HG03469 (cell line): Measurements from ENCODE around the gene SLC16A10.
A peak's percentile ranks its signal among the peaks of the same experiment; 100 is the strongest.
"Not testable (repeated sequence)": the region's sequence is repeated elsewhere in the genome, so short reads cannot be mapped to it uniquely, and the experiment has no call there.

Experiments
- ATAC-seq: cut with Tn5 transposase; IDR thresholded peaks from one replicate; pipeline ENCODE4 v1.9.1; 2021; ENCODE audit warnings: mild to moderate bottlenecking, moderate library complexity, moderate number of reproducible peaks; ENCODE audit not compliant: unreplicated experiment

The SLC16A10 gene

DNA sequence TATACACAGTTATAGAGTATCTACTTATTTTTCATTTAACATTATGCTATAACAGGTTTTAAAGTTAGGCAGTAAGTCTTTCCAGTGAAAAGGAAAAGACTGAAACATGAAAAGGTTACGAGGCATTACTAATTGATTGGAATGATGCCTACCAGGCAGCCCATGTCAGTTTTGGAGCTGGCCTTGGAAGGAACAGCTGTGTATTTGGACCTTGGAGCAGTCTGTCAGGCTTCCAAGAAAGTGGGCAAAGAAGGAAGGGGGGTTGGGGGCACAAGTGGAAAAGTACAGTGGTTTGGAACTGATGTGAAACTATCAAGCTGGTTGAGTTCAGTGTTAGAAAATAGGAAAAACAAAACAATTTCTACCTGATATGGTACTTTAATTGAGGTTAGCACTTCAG lies 41.7 kb downstream of the SLC16A10 start:
- no peak for ATAC-seq

DNA sequence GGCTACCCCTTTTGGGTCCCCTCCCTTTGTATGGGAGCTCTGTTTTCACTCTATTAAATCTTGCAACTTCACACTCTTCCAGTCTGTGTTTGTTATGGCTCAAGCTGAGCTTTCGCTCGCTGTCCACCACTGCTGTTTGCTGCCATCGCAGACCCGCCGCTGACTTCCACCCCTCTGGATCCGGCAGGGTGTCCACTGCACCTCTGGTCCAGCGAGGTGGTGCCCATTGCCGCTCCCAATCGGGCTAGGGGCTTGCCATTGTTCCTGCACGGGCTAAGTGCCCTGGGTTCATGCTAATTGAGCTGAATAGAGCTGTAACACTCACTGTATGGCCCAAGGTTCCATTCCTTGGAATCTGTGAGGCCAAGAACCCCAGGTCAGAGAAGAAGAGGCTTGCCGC lies 43.7 kb downstream of the SLC16A10 start:
- ATAC-seq = not testable (repeated sequence)

DNA sequence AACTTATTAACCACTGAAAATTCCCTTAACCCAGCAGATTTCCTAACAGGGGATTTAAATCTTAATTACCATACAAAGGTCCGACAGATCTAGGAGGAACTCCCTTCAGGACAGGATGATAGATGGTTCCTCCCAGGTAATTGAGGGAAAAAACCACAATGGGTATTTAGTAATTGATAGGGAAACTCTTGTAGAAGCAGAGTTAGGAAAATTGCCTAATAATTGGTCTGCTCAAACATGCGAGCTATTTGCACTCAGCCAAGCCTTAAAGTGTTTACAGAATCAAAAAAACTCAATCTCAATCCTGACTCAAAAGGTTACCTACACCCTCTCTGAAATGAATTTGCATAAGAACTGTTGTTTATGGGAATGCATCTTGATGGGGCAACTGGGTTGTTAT lies 45.4 kb downstream of the SLC16A10 start:
- not testable (repeated sequence) for ATAC-seq

DNA sequence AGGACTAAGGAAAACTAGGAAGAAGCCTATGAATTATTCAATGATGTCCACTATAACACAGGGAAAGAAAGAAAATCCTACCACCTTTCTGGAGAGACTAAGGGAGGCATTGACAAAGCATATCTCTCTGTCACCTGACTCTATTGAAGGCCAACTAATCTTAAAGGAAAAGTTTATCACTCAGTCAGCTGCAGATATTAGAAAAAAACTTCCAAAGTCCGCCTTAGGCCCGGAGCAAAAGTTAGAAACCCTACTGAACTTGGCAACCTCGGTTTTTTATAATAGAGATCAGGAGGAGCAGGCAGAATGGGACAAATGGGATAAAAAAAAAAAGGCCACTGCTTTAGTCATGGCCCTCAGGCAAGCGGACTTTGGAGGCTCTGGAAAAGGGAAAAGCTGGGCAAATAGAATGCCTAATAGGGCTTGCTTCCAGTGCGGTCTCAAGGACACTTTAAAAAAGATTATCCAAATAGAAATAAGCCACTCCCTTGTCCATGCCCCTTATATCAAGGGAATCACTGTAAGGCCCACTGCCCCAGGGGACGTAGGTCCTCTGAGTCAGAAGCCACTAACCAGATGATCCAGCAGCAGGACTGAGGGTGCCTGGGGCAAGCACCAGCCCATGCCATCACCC lies 47.0 kb downstream of the SLC16A10 start:
- ATAC-seq = not testable (repeated sequence)

DNA sequence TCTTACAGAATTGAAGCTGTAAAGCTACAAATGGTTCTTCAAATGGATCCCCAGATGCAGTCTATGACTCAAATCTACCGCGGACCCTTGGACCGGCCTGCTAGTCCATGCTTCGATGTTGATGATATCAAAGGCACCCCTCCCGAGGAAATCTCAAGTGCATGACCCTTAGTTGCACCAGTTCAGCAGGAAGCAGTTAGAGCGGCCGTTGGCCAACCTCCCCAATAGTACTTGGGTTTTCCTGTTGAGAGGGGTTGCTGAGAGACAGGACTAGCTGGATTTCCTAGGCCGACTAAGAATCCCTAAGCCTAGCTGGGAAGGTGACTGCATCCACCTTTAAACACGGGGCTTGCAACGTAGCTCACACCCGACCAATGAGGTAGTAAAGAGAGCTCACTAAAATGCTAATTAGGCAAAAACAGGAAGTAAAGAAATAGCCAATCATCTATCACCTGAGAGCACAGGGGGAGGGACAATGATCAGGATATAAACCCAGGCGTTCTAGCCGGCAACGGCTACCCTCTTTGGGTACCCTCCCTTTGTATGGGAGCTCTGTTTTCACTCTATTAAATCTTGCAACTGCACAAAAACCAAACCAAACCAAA lies 50.3 kb downstream of the SLC16A10 start:
- ATAC-seq = not testable (repeated sequence)

DNA sequence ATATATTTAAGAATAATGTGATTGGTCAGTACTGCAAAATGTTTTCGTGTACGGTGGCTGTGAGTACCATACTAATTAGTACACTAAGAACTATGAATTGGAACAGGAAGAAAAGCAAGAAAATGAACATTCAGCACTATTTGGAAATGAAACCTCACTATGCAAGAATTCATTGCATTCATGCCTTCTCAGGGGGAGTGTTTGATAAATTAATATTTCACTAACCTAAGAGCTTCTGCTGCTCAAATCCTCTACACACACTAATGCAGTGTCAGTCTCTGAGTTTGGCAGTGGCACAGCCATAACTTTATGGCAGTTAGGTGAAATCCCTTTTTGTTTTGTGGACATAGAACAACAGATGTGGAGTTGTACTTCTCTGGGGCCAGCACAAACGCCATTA lies 60.1 kb downstream of the SLC16A10 start:
- ATAC-seq = no peak

DNA sequence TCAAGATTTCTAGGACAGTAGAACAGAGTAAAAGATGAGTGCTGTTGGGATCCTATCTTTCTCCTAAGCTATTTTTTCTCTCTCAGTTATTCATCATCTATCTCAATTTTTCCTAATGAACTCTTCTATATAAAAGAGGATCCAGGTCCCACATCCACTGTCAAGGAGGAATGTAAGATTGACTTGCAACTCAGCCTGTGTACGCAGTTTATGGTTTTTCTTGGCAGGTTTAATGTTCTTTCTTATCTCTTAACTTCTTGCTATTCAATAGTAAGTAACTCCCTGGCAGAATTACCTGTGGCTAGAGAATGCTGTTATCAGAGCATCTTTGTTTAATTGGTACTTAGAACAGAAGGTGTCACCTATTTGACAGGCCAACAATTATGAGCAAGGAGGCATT lies 60.8 kb downstream of the SLC16A10 start:
- no peak for ATAC-seq

DNA sequence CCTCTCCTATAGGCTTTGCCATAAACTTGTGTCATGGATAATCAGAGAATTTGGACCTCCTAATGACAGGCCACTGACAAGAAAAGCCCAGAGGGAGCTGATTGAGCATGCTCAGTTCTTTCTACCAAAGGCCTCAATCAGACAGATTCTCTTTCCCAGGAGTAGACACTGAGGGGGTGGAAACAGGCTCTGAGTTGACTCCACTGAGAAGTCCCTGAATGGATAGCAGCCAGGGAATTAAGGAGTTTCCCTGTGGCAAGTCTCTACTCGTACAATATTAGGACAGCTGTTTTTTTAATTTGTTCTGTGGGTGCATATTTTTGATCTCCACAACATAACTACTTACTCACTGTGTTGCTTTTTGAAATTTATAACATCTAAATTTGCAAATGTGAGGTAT lies 63.3 kb downstream of the SLC16A10 start:
- ATAC-seq = no peak

DNA sequence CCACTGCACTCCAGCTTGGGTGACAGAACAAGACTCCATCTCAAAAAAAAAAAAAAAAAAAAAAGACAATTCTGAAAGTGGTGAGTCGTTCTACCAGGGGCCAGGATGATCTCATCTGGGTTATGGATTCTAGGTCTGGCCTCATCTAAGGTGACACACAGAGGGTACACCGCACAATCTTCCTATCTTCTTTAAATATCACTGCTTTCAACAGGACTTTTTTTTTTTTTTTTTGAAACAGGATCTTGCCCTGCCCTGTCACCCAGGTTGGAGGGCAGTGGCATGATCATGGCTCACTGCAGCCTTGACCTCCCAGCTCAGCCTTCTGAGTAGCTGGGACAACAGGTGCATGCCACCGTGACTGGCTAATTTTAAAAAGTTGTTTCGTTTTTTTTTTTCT lies 67.7 kb downstream of the SLC16A10 start:
- ATAC-seq = no peak

DNA sequence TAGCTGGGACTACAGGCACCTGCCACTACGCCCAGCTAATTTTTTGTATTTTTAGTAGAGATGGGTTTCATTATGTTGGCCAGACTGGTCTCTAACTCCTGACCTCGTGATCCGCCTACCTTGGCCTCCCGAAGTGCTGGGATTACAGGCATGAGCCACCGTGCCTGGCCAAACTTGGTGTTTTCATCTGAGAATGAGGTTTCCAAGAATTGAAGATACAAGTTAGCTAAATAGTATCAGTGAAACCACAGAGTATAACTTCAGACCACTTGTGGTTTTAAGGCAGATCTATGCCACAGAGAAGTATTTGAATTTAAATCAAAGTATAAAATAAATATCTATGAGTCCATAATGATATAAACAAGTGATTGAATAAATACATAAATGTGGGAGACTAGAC lies 70.1 kb downstream of the SLC16A10 start:
- ATAC-seq = no peak

DNA sequence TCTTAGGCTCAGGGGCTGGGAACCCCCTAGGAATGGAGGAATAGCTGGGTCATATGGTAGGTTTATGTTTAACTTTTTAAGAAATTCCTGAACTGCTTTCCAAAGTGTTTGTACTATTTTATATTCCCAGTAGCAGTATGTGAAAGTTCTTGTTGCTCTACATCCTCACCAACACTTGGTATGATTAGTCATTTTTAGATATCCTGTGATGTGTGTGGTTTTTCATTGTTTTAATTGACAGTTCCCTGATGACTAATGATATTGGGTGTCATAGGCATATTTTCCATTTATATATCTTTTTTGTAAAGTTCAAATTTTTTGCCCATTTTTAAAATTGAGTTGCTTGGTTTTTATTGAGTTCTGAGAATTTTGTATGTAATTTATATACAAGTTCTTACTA lies 72.3 kb downstream of the SLC16A10 start:
- ATAC-seq = no peak

DNA sequence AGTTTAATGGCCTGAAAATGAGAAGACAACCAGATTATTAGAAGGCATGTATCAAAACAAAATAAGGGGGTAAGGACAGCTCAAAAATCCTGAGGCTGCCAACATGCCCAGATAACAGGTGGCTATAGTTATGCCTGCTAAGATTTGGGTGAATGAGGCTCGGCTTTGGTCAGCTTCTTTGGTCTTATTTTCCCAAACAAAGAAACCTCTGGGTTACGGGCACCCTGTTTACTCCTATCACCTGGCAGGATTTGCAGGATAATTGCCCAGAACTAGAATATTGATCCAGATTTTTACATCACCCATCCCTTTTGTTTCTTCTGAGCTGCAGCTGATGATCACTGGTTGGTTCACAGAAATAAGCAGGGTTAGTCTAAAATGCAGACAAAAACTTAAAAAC lies 74.3 kb downstream of the SLC16A10 start:
- ATAC-seq = no peak

DNA sequence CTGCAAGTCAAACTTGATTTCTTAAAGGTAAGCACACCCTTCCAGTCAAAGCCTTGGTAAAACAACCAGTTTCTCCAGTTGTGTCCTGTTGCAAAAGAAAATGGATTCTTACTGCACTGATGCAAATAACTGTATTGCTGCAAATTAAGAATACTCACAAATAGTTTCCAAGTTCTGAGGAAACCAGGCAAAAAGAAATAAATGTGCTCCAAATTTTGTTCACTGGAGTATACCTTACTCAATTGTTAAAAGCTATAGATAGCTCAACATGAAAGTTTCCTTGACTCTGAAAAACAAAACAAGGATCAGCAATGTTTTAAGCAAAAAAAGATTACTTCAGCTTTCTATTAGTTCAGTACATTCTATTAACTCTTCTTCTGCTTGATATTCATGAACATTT lies 75.2 kb downstream of the SLC16A10 start:
- no peak for ATAC-seq

DNA sequence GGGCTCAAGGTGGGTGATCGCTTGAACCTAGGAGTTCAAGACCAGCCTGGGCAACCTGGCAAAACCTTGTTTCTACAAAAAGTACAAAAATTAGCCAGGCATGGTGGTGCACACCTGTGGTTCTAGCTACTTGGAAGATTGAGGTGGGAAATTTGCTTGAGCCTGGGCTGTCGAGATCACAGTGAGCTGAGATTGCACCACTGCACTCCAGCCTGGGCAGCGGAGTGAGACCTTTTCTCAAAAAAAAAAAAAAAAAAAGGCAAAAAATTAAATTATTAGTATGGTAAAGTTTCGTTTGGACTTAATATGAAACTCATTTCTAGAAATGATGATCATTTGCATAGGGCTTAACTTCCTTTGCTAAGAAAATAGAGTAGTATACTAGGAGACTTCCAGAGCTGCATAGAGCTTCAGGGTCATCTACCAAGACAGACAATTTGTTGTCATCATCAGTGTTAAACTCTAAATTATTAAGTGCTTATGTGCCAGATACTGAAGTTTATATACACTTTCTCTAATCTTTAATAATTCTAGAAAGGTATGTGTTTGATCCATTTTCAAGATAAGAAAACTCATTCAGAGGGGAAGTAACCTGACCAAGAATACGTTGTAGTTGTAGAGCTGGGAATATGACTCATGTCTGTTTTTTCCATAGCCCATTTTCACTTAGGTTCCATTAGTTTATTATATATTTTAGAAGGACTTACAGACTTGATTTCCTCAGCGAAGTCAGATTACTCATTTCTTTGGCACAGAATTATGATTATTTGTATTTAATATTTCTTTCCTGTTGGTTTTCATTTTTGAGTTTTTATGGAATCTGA lies 84.5 kb downstream of the SLC16A10 start:
- ATAC-seq = peak; percentile 69

DNA sequence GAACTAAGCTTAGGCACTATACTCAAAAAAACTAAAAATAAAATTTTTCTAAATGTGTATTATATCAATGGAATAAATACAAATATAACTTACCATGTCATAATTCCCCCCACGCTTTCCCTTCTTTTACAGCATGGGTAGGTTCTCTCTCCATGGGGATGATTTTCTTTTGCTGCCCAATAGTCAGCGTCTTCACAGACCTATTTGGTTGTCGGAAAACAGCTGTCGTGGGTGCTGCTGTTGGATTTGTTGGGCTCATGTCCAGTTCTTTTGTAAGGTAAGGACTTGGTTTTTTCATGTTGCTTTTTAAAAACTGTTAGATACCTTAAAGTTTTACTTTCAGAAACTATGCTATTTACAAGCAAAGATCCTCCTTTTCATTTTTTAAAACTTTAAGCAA lies 85.3 kb downstream of the SLC16A10 start:
- no peak for ATAC-seq

DNA sequence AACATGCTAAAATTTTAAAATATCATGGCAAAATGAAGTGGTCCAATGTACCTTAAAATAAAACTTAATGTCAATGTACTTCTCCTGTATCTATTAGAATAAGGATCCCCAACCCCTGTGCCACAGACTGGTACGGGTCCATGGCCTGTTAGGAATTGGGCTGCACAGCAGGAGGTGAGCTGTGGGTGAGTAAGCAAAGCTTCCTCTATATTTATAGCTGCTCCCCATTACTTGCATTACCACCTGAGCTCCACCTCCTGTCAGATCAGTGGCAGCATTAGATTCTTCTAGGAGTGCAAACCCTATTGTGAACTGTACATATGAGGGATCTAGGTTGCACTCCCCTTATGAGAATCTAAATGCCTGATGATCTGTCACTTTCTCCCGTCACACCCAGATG lies 86.0 kb downstream of the SLC16A10 start:
- ATAC-seq = no peak

DNA sequence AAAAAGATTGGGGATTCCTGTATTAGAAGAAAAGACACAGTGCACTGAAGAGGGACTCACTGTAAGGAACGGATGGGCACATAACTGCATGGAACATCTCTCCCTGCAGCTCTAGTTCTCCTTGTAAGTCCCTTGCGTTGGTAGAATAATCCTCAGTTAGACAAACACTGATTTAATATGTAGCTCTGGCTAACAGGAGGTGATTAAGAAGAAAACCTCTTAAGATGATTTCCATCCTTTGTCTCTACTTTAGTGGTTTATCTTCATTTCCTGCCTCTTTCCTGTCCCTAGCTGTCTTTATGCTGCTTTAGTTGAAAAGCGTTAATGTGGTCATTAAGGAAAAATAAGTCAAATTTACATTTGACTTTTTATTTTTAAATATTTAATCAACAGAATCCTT lies 86.6 kb downstream of the SLC16A10 start:
- no peak for ATAC-seq

DNA sequence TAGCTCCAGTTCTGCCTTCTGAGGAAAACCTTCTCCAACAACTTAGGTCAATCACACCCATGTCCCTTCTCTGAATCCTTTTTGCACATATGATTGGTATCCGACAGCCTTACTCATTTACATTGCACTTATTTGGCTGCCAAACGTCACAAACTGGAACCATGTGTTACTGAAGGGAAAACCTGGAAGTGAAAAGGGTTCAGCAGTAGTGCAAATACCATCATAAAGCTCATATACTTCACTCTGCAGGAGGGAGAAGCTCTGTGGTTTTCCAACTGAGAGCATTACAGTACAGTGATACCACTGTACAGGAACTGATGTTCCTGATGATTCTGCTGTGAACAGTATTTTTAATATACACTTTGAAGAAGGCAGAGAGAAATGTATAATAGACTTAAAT lies 87.8 kb downstream of the SLC16A10 start:
- no peak for ATAC-seq

DNA sequence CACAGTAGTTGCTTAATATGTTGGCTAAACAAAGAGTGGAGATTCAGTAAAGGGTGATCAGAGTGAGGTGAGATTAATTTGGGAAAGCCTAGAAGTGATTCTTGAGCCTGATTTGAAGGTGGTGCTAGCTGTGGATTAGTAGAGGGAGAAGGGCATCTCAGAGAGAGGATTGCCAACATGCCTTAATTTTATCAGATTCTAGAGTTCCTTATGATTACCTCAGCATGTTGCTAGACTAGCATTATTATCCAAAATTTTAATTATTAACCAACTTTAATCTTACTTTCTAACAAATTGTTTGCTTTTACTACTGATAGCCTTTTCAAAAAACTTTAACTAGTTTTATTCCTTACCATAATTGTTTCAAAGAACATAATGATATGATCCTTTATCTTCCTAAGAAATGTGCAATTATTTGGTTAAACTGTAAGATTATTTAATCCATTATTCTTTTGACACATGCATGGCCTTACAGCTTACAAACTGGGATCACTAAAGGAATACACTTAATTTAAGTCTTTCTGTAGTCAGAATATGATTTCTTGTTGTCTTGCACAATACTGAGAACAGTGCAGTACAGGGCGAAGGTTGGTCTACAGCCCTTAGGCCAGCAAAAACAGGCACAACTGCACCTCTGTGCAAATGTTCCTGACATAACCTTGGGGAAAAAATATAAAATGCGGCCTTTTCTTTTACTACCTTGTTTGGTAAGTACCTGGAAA lies 88.9 kb downstream of the SLC16A10 start:
- no peak for ATAC-seq

DNA sequence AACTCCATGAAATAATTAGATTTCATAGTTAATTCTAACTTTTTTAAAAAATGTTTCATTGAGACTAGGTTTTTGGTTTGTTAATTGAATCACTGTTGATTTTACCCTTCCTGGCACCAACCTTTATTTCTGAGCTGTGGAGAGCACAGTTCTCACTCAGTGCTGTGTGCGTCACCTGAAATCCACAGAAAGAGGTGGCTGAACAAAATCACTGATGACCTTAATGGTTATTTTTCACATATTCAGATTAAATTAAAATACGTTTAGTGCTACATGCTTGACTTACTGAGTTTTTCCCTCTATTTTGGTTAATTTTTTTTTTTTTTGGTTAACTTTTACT lies 89.4 kb downstream of the SLC16A10 start:
- ATAC-seq = no peak

DNA sequence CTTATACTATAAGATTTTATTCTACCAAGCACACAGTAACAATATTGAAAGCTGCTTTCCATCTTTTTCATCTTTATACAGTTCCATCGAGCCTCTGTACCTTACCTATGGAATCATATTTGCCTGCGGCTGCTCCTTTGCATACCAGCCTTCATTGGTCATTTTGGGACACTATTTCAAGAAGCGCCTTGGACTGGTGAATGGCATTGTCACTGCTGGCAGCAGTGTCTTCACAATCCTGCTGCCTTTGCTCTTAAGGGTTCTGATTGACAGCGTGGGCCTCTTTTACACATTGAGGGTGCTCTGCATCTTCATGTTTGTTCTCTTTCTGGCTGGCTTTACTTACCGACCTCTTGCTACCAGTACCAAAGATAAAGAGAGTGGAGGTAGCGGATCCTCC lies 89.8 kb downstream of the SLC16A10 start:
- ATAC-seq = no peak
